Measurements from ENCODE around the gene UCP2. TPM values are rescaled to one million over a fixed set of nuclear protein-coding genes. Genes with fewer than 3 reads are reported as not detected.

UCP2 gene
- total and polyA plus RNA-seq, 9 of the 15 experiments (the other 6 are each of a cell fraction or from before 2014, with no cell fraction given), result 19.2 to 216 (median 87.9) TPM

DNA sequence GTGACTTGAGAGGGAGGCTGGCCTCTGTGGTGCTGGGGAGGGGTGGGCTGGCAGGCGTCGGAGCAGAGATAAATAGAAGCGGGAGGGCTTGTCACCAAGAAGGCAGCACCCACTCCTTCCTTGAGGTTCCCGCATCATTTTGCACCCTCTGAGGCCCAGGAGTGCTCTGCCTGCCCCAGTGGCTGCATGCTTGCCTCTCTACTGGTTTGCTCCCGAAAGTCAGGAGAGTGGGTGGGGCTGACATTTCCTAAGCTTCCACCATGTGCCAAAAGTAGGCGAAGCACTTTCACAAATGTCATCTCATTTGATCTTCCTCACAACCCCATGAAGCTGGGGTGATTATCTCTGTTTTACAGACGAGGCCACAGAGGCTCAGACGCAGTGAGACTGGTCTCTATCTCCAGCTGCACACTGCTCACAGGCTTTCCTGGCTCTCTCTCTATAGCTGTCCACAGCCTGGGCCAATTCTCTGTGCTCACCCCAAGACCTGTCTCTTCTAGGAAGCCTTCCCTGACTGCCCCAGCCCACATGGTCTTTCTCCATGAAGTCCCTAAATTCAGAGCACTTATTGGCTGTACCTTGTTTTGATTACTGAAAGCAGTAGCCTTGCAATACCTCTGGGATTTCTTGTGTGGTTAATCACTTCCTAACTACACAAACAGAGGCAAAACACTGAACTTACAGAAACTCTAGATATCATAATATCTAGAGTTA is 28.9 kb upstream of the UCP2 start (continued):
- TF ChIP-seq PBX2 (CRISPR knock-in tag; IDR thresholded peaks at IDR 0.05; ENCODE audit: low read depth) (no peak), PBX2 (tag; conservative IDR thresholded peaks at IDR 0.05; ENCODE audit: low read depth) (peak; percentile 63), KLF6 (CRISPR knock-in tag; IDR thresholded peaks at IDR 0.05; ENCODE audit: borderline replicate concordance) (peak; percentile 81; the same call in 1 of the 2 replicates), BCLAF1 (IDR thresholded peaks at IDR 0.05; ENCODE audit: borderline replicate concordance in 1 of 2, control insufficient read depth in 1 of 2, low read depth in 2 of 2, low read length in 1 of 2) (0 out of 4 replicates have a peak, but pooled peaks of 1 of the 2 experiments have one; percentile 86), HDAC3 (IDR thresholded peaks at IDR 0.05; ENCODE audit: borderline replicate concordance, partially characterized antibody) (peak; percentile 93), XRCC3 (IDR thresholded peaks at IDR 0.05) (no peak), MTA1 (IDR thresholded peaks at IDR 0.05; ENCODE audit: borderline replicate concordance) (peak; percentile 66), RBM39 (optimal IDR thresholded peaks at IDR 0.05; ENCODE audit: low read depth, low read length) (peak; percentile 50), SMAD3 (CRISPR knock-in tag; conservative IDR thresholded peaks at IDR 0.05) (peak; percentile 73), POLR2AphosphoS5 (IDR thresholded peaks at IDR 0.05; ENCODE audit: control insufficient read depth, insufficient read depth, low read depth, low read length) (peak; percentile 98)
- TF ChIP-seq, protein P1, sequence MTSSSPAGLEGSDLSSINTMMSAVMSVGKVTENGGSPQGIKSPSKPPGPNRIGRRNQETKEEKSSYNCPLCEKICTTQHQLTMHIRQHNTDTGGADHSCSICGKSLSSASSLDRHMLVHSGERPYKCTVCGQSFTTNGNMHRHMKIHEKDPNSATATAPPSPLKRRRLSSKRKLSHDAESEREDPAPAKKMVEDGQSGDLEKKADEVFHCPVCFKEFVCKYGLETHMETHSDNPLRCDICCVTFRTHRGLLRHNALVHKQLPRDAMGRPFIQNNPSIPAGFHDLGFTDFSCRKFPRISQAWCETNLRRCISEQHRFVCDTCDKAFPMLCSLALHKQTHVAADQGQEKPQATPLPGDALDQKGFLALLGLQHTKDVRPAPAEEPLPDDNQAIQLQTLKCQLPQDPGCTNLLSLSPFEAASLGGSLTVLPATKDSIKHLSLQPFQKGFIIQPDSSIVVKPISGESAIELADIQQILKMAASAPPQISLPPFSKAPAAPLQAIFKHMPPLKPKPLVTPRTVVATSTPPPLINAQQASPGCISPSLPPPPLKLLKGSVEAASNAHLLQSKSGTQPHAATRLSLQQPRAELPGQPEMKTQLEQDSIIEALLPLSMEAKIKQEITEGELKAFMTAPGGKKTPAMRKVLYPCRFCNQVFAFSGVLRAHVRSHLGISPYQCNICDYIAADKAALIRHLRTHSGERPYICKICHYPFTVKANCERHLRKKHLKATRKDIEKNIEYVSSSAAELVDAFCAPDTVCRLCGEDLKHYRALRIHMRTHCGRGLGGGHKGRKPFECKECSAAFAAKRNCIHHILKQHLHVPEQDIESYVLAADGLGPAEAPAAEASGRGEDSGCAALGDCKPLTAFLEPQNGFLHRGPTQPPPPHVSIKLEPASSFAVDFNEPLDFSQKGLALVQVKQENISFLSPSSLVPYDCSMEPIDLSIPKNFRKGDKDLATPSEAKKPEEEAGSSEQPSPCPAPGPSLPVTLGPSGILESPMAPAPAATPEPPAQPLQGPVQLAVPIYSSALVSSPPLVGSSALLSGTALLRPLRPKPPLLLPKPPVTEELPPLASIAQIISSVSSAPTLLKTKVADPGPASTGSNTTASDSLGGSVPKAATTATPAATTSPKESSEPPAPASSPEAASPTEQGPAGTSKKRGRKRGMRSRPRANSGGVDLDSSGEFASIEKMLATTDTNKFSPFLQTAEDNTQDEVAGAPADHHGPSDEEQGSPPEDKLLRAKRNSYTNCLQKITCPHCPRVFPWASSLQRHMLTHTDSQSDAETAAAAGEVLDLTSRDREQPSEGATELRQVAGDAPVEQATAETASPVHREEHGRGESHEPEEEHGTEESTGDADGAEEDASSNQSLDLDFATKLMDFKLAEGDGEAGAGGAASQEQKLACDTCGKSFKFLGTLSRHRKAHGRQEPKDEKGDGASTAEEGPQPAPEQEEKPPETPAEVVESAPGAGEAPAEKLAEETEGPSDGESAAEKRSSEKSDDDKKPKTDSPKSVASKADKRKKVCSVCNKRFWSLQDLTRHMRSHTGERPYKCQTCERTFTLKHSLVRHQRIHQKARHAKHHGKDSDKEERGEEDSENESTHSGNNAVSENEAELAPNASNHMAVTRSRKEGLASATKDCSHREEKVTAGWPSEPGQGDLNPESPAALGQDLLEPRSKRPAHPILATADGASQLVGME (CRISPR knock-in tag; IDR thresholded peaks at IDR 0.05), result peak; percentile 86
- TF ChIP-seq, protein P2, sequence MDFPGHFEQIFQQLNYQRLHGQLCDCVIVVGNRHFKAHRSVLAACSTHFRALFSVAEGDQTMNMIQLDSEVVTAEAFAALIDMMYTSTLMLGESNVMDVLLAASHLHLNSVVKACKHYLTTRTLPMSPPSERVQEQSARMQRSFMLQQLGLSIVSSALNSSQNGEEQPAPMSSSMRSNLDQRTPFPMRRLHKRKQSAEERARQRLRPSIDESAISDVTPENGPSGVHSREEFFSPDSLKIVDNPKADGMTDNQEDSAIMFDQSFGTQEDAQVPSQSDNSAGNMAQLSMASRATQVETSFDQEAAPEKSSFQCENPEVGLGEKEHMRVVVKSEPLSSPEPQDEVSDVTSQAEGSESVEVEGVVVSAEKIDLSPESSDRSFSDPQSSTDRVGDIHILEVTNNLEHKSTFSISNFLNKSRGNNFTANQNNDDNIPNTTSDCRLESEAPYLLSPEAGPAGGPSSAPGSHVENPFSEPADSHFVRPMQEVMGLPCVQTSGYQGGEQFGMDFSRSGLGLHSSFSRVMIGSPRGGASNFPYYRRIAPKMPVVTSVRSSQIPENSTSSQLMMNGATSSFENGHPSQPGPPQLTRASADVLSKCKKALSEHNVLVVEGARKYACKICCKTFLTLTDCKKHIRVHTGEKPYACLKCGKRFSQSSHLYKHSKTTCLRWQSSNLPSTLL (IDR thresholded peaks at IDR 0.05), result no peak

All from K562 (cell line).